Measurements from ENCODE around the gene C20orf173.
A peak's percentile ranks its signal among the peaks of the same experiment; 100 is the strongest.
"Not testable (repeated sequence)": the region's sequence is repeated elsewhere in the genome, so short reads cannot be mapped to it uniquely, and the experiment has no call there.

The C20orf173 gene, protein sequence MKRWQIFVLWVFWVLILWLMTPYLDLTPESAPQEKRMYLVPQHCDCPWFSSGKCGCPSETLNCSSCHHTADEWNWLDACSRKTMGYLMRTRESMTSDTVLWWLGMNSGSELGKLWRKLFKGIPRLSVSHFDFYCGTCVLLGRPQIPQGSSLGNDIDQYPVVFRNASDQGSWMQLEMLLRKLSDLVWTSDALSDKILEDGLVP

DNA sequence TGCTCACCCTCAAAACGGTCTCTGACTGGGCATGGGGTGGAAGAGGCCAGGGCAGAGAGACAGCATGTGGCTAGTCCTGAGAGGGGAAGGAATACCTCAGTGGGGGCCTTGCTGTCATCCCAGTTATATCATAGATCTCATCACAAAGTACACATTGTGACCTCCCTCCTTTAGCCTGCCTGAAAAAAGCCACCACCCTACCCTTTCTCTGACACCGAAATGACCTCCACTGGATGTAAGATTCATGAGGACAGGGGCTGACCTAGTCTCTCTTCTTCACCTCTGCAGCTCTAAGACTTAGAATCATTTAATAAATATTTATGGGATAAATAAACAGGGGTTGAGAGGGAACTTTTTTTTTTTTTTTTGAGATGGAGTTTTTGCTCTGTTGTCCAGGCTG is at the start of gene C20orf173:
TSS of gene C20orf173 (minus strand) at position 101 of the 400 bp plus-strand sequence. CDS start 279 bp downstream, outside the sequence.
- DNase-seq = no peak

DNA sequence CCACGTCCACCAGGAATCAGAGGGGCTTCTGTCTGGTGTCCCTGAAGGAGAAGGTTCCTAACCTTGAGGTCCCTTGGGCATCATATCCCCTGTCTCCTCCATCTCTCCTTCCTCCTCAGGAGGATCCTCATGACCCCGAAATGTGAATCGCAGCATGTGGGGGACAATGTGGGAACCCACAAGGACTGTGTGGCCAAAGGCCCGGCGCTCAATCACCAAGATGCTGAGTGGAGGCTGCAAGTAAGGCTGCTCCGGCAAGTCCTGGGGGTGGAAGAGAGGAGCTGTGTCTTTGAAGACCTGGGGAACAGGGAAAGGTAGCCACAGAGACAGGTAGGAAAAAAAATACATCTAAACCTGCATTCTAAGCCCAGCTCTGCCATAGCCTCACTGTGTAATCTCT is 49.7 kb upstream of the C20orf173 start:
- DNase-seq = no peak

DNA sequence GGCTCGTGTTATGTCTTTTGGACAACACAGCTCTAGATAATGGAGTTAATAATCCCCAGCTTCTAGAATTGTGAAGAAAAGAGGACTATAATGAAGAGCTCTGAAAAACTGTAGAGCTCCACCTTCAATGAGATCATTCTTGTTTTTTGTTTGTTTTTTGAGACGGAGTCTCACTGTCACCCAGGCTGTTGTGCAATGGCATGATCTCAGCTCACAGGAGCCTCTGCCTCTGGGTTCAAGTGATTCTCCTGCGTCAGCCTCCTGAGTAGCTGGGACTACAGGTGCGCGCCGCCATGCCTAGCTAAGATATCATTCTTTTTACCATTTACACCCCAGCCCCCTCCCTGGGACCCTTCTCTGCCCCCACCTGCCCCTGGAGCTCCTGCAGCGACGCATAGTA is 49.0 kb upstream of the C20orf173 start:
- no peak for DNase-seq

DNA sequence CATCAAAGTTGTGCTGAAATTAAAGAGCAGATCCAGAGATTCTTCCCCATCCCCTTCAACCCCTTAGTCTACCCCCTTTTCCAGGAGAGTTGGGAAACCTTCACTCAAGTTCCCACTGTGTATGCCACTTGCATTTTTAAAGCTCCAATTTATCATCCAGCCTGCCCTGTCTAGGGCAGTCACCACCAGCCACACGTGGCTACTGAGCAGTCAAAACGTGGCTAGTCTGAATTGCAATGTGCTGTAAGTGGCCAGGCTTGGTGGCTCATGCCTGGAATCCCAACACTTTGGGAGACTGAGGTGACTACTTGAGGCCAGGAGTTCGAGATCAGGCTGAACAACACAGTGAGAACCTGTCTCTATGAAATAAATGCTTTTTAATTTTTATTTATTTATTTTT is 47.4 kb upstream of the C20orf173 start:
- no peak for DNase-seq

DNA sequence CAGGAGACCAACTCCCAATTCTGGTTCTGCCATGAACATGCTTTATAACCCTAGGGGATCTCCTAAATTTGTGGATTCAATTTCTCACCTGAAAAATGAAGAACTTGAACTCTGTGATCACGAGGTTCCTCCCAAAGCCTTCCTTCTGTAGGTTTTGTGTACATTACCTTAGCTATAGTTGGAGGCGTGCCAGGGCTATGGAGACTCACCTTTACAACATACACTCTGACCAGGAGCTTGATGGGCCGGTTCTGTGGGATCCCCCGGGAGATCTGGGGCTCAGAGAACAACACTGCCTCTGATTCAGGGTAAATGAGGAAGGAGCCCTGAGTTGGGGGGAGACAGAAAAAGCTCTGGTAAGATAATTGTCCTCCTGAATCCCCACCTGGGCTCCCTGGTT is 46.5 kb upstream of the C20orf173 start:
- DNase-seq = no peak

DNA sequence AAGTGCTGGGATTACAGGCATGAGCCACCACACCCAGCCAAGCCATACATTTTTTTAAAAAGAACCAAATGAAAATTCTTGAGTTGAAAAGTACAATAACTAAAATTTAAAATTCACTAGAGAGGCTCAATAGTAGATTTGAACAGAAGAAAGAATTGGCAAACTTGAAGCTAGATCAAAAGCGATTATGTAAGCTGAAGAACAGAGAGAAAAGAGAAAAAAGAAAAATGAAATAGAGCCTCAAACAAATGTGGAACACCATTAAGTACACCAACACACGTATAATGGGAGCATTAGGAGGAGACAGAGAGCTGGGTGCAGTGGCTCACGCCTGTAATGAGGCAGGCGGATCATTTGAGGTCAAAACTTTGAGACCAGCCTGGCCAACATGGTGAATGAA is 43.4 kb upstream of the C20orf173 start:
- DNase-seq = no peak

DNA sequence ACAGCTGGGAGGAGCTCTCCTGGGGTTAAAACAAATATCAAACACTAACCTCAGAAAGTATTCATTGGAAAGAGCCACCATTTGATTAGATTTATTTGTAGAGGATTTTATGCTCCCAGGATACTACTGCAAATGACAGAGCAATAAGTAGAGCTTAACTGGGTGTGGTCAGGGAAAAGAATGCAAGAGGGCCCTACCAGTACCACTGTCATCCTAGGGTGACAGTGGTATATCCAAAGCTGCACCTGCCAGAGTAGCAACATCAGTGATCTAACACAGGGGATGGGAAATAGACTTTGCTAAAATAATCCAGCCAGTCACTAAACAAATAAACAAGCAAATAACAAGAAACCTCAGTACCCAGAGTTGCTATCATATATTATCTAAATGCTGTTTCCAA is 42.1 kb upstream of the C20orf173 start:
- no peak for DNase-seq

DNA sequence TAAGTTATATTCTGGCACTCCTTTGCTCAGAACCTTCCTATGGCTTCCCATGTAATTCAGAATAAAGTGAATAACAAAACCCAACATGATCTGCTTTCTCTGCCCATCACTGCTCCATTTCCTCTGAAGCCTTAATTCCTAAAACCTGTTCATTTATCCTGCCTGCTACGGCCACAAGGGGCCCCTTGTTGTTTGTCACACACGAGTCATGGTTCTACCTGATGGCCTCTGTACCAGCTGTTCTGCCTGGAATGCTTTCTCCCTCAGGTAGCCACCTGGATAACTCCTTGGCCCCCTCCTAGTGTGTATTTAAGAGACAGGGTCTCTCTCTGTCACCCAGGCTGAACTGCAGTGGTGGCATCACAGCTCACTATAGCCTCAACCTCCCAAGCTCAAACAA is 39.2 kb upstream of the C20orf173 start:
- DNase-seq = peak in 1 of 3 donors; percentile 6

DNA sequence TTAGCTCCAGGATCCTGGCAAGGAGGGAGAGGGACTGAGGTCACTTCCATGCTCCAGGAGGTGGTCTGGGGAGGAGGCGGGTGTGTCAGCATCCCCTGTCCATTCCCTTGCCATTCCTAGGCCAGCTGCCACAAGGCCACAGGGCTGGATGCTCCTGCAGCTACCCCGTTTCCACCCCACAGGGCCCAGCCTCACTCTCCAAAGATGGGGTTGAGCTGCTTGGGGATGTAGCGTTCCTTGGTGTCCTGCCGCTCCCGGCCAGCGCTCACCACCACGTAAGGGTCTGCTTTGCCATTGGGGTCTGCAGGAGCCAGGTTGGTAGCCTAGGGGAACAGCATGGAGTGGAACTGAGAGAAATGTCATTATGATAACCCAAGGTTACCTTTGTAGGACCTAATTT is 35.5 kb upstream of the C20orf173 start:
- no peak for DNase-seq

DNA sequence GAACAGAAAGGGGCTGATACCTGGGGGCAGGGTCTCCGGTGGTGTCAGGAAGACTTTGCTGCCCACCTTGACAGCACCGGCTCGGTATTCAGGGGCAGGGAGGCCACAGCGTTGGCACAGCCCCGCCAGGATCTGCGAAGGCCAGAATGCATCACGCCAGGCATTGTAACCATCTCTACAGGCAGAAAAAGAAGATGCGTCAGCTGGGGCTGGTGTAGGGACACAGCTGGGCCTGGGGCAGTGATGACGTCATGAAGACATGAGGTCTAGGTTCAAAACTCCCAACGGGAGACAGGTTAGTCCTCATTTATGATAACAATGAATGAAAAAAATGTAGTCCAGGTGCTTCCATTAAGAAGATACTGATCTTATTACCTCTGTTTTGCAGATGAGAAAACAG is 34.4 kb upstream of the C20orf173 start:
- no peak for DNase-seq

DNA sequence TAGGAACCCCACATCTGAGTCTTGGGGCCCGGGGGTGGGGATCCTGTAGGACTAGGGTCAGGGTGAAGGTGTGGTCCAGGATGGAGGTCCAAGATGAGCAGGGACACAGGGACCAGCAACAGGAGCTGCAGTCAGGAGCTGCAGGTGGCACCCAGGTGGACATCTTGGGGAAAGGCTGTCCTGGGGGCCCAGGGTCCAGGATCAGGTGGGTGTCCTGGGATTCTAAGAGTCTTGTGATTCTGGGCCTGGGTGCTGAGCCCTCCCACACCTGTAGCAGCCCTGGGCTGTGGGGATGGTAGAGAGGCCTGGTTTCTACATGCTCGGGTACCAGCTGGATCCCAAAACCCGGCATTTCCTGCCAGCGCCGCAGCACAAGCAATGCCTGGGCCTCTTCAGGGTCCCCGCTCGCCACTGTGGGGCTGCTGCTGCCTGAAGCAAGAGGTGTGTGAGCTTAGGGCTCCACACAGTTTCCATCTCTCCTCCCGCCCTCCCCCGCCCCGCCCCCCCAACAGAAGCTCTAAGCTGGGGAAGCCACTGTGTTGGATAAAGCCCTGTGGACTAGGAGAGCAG is 33.2 kb upstream of the C20orf173 start:
- no peak for DNase-seq

DNA sequence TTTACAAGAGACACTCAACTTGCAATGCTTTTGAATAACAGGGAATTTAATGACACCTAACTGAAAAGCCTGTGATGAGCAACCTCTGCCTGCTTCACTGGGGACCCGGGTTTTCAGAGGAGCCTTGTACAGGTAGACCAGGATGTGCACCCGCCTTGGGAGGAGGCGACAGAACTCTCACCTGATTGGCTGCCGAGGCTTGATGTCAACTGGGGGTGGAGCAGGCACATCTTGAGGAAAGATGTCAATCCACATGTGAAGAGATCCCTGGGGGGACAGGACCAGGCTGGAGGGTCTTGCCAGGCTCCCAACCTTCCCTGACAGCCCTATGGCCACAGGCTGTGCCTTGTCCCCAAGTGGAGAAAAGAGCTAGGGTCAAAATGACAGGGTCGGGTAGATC is 32.2 kb upstream of the C20orf173 start:
- no peak for DNase-seq

DNA sequence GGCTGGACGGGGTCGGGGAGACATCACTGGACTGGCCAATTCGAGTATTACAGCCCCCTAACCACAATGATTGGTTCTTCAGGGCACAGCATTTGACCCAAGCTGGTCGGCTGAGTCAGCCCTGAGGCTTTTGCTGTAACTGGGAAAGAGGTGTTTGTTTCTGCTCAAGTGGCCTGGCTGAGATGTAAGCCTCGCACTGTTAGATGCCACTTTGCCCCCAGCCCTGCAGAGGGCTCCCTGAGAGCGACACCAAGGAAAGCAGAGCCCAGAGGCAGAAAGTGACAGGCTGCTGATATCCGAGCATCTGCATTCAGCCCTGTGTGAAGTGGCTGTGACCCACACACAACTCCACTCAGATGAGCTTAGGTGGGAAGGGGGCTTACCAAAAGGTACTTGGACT is 31.8 kb upstream of the C20orf173 start:
- DNase-seq = peak in 2 of 3 donors; percentile 17 to 20

DNA sequence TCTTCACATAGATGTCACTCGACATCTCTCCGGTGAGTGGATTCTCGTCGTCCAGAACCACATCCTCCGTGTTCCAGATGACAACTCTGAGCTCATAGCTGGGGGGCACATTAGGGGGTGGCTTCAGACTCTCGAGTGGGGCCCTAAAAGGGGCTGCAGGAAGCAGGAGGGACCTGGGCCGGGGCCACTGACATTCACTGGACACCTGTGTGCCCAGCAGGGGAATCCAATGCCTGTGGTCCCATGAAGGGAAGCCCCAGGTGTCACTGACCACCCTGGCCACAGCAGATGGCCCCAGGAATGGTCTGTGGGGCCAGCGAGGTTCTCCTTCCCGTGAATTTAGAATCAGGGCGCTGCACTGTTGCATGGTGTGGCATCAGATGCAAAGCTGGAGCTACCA is 31.1 kb upstream of the C20orf173 start:
- no peak for DNase-seq

DNA sequence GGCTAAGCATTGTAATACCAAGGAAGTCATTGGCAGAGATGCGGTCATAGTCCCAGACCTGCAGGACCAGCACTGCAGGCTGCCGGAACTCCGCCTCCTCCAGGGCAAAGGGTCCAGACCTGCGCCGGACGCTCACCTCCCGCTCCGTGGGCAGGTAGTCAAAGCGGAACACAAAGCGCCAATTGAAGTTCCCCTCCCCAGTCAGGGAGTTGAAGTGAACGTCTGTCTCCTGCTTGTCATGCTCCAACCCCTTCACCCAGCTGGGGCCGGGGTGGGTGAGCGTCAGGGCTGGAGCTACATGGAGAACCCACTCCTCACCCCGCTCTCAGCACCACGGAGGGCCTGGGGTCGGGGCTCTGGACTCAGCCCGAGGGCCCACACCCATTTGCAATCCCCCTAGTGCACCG is 30.7 kb upstream of the C20orf173 start:
- DNase-seq = no peak

DNA sequence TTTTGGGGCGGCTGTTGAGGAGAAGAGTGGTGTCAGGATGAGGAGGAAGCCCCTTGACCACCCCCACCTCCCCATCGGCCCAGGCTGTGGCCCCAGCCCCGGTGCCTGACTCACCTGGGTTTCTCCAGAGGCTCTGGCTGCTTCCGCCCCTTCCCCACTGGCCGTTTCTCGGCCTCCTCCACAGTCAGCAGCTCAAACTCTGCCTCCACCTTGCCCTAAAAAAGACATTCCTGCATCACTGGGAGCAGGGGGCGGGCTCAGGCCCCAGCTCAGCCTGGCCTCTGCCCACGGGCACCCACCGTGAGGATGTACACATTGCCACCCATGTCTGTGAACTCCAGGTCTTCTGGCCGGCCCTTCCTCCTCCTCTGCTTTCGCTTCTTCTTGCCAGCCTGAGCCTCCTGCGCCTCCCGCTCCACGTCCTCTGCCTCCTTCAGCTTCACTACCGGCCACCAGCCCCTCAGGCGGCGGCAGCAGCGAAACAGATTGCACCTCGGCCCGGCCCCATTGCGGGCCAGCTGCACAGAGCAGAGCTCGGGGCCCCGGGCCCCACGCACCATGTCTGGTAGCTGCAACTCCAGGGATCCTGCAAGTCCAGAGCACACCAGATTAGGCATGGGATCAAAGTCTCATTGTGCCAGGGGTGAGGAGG is 29.7 kb upstream of the C20orf173 start:
- no peak for DNase-seq

DNA sequence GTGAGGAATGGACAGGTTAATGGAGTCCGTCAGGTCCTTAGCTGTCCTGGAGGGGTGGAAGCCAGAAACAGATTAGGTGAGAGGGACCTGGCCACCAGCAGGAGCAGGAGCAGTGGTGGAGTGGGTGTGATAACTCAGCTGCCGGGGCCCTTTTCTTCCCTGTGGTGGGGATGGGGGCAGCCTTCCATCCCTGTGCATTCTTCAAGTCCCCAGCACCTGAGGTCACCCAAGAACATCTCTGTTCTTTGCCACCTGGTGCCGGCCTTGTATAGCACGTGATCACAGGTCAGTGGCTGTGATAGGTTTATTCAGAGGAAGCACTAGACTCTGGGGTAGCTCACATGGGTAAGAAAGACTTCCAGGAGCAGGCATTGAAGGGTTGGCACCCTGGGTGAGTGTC is 29.0 kb upstream of the C20orf173 start:
- no peak for DNase-seq

DNA sequence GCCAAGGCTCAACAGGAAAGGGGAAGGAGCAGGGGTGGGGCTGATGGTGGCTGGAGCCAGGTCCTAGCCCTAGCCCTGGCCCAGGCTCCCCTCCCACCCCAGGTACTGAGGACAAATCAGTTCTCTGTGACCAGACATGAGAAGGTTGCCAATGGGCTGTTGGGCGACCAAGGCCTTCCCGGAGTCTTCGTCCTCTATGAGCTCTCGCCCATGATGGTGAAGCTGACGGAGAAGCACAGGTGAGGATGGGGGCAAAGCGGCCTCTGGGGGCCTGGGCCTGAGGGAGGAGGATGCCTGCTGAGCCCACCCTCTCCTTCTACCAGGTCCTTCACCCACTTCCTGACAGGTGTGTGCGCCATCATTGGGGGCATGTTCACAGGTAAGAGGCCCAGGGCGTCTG is 27.4 kb upstream of the C20orf173 start:
- DNase-seq = no peak

DNA sequence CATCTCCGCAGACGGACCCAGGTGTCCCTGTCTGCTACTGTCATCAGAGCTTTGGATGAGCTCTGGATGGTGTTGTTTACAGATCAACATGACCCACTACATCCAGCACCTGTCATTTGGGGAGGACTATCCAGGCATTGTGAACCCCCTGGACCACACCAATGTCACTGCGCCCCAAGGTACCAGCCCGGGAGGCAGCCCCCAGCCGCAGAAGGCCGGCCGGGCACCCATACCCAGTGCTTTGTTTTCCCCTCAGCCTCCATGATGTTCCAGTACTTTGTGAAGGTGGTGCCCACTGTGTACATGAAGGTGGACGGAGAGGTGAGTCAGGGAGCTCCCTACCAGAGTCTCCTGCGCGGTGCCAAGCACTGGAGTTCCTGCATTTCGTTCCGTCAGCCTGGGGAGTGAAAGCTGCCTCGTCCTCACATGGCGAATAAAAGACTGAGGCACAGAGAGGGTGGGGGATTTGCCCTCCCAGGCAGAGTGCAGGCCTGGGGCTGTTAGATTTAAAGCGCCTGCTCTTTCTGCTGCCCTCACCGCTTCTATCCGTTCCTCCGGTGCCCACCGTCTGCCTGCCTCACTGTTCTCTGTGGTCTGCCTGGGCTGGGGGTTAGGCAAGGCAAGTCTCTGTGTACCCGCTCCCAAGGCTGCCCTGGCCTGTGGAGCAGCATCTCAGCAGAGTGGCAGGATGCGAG is 26.6 kb upstream of the C20orf173 start:
- no peak for DNase-seq

DNA sequence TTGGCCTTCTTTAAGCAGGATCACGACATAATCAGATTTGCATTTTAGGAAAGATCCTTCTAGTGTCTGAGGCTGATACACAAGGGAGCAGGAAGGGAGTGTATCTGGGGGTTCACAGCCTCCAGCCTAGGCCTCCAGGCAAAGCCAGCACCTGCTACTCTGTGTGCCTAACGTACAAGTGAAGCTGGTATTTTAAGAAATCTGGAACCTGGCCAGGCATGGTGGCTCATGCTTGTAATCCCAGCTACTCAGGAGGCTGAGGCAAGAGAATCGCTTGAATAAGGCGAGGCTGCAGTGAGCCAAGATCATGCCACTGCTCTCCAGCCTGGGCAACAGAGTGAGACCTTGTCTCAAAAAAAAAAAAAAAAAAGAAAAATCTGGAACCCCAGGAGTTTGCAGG is 26.0 kb upstream of the C20orf173 start:
- DNase-seq = not testable (repeated sequence)

DNA sequence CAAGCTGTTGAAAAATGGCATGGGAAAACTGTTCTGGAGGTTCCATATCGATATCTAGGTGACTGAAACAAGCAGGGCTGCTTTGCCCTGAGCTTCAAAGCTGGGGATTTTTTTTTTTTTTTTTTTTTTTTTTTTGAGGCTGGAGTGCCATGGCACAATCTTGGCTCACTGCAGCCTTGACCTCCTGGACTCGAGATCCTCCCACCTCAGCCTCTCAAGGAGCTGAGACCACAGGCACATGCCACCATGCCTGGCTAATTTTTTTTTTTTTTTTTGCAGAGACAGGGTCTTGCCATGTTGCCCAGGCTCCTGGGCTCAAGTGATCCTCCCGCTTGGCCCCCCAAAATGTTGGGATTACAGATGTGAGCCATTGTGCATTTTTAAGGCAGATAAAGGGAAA is 23.5 kb upstream of the C20orf173 start:
- DNase-seq = no peak

DNA sequence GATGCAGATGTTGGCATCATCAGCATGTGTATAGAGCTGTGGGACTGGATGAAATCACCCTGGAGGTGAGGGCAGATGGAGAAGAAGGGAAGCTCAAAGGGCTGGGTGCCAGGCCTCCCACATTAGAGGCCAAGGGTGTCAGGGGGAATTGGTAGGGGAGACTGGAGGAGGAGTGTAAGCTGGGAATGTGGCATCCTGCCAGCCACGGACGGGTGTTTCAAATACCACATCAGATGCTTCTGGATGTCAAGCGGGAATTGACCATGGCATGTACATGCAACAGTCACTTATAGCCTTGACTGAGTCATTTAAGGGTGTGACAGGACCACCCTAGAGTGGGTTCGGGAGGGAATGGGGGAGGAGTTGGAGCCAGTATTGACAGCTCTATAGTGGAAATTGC is 22.1 kb upstream of the C20orf173 start:
- no peak for DNase-seq

DNA sequence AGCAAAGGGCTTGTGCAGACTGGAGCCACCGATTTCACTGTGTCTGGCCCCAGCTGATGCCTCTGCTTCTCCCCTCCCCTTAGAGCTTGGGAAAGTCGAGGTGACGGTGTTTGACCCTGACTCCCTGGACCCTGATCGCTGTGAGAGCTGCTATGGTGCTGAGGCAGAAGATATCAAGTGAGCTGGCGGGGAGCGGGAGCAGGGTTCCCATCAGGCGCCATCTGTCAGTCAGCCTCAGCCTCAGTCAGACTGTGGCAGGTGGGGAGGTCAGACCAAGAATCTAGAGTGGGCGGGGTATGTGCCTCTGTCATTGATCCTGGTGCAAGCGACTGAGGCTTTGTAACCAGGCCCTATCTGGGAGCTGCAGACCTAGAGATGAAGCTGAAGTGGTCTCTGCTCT is 17.9 kb upstream of the C20orf173 start:
- DNase-seq = no peak

DNA sequence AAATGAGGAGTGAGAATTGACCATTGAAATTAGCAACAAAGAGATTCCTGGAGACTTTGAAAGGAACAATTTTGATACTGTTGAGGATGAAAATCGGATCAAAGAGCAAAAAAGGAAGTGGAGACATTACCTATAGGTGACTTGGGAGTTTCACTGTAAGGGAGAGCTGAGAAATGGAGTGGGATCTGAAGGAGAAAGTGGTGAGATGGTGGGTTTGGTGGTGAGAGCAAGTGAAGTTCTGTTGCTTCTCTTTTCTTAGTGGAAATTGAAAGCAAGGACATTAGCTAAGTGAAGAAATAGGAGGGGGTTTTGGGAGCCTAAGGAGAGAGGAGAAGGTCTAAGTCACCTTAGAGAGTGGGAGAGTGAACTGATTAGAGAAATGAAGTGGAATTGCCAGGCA is 16.7 kb upstream of the C20orf173 start:
- DNase-seq = no peak
